ENCODE measurements around the gene OGA.

- no peak for TF ChIP-seq SRF (IDR thresholded peaks at IDR 0.05; ENCODE audit: low read depth, low read length)
- no peak for TF ChIP-seq CTCF (IDR thresholded peaks at IDR 0.05; ENCODE audit: control extremely low read depth in 1 of 3, insufficient read depth in 1 of 3, low read depth in 1 of 3, low read length in 3 of 3)
- no peak for TF ChIP-seq POLR2A (IDR thresholded peaks at IDR 0.05; ENCODE audit: control extremely low read depth in 1 of 2, low read depth in 2 of 2, low read length in 2 of 2)
- no peak for TF ChIP-seq RFX5 (IDR thresholded peaks at IDR 0.05; ENCODE audit: borderline replicate concordance, low read depth, low read length)
- TF ChIP-seq USF2 (IDR thresholded peaks at IDR 0.05; ENCODE audit: low read length) = no peak
- TF ChIP-seq CBX5 (IDR thresholded peaks at IDR 0.05; ENCODE audit: low read depth, low read length) = no peak
- no peak for TF ChIP-seq SP4 (IDR thresholded peaks at IDR 0.05; ENCODE audit: low read length)
- no peak for TF ChIP-seq CHD2 (IDR thresholded peaks at IDR 0.05; ENCODE audit: low read length)
- TF ChIP-seq KDM1A (IDR thresholded peaks at IDR 0.05; ENCODE audit: borderline replicate concordance, low read length) = no peak
- TF ChIP-seq EP300 (IDR thresholded peaks at IDR 0.05; ENCODE audit: borderline replicate concordance in 1 of 2, low read depth in 2 of 2, low read length in 2 of 2) = no peak
- no peak for TF ChIP-seq EZH2 (IDR thresholded peaks at IDR 0.05; ENCODE audit: low read depth, low read length, severe bottlenecking)
- TF ChIP-seq CHD1 (IDR thresholded peaks at IDR 0.05; ENCODE audit: low read depth, low read length) = no peak
Measured at GRCh38 chr10:101767600-101767945, 50.7 kb downstream of the OGA start.

All from H1 (cell line).